Hematopoietic multipotent progenitor cell treated with erythropoietin and hydrocortisone succinate and interleukin-3 and kit ligand, for 8 days (in vitro differentiated cells): ENCODE data around the gene SUSD6.

Source experiments
- DNase-seq: peaks from one replicate; pipeline ENCODE4 v3.0.0-alpha.2; 2015

Gene SUSD6

GRCh38 chr14:69611172-69612013 is at the start of gene SUSD6:
SUSD6 (plus strand) TSS chr14:69611596; CDS start chr14:69658593, 46,997 bp downstream.
- DNase-seq: peak; percentile 90

DNA sequence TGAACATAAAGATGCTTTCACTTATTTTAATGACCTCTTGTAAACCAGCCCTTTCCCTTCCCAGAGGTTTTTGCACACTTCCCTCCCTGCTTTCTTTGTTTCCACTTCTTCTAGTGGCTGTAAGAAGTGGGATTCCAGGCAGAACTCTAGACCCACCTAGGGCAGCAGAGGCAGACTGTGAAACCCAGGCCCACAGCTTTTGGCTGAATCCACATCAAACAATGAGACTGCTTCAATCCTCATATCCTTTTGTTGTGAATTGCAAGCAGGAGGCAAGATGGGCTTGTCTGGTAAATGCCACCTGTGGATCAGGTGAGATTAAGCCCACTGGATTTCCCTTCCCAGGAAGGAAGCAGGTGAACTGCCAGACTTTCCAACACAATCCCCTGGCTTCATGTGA is 49.5 kb upstream of the SUSD6 start:
- DNase-seq: no peak

DNA sequence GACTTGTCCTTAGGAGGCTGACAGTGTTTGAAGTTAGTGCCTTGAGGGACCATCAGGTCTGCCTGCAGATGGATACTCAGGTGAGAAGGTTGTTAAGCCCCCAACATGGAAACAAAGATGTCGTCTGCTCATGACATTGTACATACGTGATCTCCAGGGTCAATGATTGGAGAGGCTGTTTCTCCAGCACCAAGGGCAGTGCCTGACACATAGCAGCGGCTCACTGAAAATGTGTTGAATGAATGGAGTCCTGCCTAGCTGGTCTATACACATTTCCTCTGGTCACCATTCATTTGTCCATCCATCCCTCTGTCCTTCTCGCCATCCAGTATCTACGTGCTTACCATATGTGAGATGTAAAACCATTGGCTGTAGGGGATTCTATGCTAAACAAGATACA is 43.8 kb upstream of the SUSD6 start:
- no peak for DNase-seq

DNA sequence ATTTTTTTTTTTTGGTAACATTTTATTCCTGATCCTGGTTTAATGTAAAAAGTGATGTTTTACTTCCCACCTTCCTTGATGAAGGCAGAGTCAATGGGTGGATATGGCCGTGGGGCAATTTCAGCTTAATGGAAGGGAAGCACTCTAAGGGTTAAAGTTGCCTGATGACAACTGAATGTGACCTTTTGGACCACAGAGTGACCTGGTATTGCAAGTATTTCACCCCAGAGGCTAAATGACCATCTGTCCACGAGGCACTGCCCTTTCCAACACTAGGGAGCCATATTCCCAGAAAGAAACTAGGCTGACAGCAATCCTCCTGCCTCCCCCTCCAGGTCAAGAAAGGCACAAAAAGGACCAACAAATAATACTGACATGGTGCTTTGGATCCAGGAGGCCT is 41.5 kb upstream of the SUSD6 start:
- DNase-seq: no peak

DNA sequence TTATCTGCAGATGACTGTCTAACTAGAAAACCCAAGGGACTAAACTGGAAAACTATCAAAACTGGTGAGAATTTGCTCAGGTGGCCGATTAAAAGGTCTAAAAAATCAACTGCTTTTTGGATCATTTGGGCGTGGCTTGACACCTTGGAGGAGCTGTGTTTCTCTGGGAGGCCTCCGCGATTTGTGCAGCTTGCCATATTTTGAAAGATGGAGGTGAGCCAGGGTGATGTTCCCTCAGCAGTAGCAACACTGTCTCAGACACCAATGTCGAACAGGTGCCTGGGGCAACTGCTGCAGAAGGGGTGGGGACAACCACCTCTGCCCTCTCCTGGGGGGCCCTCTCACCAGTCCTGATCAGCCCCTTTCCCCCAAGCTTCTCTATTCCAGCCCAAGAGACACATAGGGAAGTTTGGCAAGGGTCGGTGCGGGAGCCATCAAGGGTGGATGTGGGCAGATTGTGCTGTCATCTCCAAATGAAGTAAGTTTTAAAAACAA is 40.5 kb upstream of the SUSD6 start:
- DNase-seq: no peak

GRCh38 chr14:69571449-69572029 is 39.9 kb upstream of the SUSD6 start:
- DNase-seq: no peak

DNA sequence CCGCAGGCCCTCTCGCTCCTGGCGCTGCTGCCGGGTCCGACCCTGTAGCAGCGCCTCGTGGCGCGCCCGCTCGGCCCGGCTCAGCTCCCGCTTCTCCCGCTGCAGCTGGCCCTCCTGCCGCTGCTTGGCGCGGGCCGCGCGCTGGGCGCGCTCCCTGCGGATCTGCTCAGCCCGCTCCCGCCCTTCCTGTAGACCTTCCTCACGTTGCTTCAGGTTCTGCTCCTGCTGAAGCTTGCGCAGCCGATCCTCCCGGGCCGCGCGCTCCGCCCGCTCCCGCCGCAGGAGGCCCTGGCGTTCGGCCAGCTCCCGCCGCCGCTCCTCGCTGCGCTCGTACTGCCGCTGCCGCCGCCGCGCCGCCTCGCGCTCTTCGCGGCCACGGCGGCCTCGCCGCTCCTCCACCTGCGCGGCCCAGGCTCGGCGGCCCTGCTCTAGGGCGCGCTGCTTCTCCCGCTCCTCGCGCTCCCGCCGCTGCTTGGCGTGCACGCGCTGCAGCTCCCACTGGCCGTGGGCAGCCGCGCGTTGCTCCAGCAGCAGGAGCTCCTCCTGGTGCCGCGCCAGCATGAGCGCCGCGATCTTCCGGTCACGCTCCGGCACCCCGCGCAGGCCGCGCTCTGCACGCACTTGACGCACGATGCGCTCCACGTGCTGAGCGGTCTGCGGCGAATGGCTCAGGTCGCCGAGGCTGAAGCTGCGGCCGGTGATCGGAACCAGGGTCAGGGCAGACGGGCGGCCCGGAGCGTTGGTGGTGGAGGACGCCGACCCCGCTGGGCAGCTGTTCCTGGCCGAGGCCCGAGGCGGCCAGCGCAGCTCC is 39.2 kb upstream of the SUSD6 start:
- DNase-seq: peak; percentile 16

GRCh38 chr14:69572841-69573135 is 38.6 kb upstream of the SUSD6 start:
- DNase-seq: no peak

GRCh38 chr14:69573205-69573830 is 38.1 kb upstream of the SUSD6 start:
- no peak for DNase-seq

GRCh38 chr14:69573831-69574262 is 37.5 kb upstream of the SUSD6 start:
- no peak for DNase-seq

DNA sequence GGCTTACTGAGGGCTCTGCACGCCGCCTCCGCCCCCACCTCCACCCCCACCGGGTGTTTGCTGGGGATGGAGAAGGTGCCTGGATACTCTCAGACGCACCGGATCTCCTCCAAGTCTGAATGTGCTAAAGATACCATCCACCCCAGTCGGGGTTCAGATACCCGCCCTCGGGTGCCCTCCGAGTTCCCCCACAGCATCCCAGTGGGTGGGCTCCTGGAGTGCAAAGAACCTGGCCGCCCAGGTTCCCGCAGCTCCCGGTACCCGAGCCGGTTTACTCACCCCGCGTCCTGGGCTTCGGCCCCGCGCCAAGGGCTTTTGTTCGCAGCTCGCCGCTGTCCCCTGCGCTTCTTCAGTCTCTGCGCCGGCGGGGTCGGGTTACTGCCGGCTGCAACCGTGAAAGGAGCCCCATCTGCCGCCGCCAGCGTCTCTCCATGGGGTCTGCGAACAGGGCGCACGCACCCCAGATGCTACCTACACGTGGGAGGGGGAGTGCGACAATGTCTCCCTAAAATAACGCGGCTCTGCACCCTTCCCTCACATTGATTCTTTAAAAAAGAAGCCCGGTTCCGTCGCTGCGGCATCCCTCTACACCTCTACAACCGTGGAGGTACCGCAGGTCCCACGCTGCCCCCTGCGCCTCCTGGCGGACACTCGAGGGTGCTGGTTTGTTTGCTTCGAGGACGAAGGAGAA is 37.0 kb upstream of the SUSD6 start, which contains the start of gene CCDC177:
CCDC177 (minus strand) TSS at position 609 of the 691 bp plus-strand sequence. CDS start 1,249 bp downstream, outside the sequence.
- DNase-seq: peak; percentile 60

GRCh38 chr14:69574954-69575295 is 36.5 kb upstream of the SUSD6 start:
- no peak for DNase-seq

DNA sequence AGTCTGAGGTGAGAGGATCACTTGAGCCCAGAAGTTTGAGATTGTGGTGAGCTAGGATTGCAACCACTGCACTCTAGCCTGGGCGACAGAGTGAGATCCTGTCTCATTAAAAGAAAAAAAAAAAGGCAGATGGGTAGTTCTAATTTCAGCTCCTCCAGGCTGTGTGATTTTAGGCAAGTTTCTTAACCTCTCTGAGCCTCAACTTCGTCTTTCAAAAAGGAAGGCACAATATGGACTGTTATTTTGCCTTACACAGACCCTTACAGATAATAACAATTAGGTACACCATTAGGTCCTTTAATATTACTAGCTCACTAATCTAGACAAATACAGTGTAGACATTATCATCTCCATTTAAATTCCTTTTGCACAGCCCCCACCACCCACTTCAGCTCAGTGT is 31.9 kb upstream of the SUSD6 start:
- DNase-seq: no peak

DNA sequence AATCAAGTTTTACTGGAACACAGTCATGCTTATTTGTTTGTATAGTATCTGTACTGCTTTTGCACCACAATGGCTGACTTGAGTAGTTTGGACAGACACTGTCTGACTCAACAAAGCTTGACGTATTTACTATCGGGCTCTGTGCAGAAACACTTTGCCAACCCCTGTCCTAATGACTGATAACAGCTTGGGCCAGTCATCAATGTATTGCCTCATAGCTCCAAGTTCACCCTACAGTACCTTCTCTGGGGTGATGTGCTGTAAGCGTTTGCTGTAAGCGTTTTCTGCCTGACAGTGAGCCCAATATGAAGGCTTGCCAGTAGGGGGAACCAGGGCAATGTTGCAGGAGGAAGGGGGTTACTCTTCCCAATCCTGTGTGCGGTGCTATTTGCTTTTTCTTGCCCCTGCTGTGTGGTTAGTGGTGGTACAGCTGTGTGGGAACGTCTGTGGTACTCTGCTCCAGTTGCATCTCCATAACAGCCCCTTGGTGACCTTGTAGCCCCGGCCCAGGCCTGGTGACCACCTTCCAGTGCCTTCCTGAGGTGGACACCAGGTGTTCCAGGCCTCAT is 31.3 kb upstream of the SUSD6 start:
- peak; percentile 62 for DNase-seq

- DNase-seq: no peak
These were observed 30.0 kb upstream of the SUSD6 start for GRCh38 chr14:69581316-69581935.

DNA sequence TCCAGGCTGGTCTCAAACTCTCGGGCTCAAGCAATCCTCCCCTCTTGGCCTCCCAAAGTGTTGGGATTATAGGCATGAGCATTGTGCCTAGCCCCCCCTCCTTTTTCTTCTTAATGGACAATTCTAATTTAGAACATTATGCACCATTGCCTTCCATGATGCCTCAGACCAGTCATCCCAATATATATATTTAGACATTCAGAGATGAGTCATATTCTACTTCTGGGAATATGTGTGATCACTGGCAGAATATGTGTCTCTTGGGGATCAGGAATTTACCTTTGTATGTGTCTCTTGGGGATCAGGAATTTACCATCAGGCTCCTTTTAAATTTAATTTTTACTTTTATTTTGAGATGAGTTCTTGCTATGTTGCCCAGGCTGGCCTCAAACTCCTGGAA is 29.2 kb upstream of the SUSD6 start:
- DNase-seq: no peak

DNA sequence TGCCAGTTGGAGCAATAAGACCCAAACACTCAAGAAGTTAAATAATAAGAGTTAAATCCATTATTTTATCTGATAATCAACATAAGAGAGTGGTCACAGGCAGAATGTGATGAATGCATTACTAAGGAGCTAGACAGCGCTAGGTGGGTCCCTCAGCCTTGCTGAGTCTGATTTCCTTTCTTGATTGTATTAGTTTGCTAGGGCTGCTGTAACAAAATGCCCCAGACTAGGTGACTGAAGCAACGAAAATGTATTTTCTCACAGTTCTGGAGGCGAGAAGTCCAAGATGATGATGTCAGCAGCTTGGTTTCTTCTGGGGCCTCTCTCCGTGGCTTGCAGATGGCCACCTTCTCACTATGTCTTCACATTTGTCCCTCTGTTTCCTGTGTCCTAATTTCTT is 28.6 kb upstream of the SUSD6 start:
- DNase-seq: no peak

DNA sequence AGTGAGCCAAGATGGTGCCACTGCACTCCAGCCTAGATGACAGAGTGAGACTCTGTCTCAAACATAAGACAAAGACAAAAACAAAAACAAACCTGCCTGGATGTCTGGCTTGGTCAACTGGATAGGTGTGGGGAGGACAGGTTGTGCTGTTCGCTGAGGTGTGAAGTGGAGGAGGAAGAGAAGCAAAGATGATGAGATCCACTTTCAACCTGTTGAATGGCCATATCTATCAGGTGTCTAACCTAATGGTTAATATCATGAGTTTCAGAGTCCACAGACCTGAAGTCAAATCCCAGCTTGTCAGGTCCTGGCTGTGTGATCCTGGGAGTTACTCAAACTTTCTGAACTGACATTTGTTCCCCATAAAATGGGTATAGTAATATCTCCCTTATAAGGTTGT is 27.0 kb upstream of the SUSD6 start:
- DNase-seq: no peak

GRCh38 chr14:69586404-69586803 is 25.0 kb upstream of the SUSD6 start:
- DNase-seq: no peak

DNA sequence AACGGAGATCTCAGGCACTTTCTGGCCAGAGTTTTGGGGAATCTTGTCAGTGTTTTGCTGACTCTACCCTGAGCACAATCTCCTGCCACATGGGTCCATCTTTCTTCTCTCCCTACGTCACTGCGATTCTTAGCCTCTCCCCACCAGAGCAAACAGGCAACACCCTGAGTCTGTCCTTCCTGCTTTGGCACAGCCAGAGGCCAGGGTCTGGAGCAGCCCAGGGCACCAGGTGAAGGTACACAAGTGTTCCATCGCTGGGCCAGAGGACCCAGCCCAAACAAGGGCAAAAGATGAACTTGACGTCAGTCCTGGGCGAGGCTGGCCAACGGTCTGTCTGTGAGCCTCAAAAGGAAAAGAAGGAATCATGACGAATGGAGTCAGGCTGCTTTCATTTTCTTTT is 24.0 kb upstream of the SUSD6 start:
- DNase-seq: no peak

DNA sequence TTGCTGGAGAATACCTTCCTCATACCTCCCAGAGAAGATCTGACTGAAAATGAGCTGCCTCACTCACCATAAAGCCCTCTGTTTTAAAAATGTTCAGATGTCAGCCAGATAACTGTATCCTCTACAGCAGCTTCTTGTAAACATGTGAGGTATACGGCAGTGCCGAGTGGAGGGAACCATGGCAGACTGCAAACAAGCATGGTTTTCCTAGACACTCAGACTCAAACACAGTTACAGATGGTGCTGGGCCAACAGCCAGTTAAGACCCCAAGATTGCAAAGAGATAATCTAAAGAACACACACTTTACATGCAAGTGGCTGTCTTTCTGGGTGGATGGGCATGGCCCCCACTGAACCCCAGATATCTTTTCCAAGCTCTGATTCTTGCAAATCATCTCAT is 20.1 kb upstream of the SUSD6 start:
- no peak for DNase-seq
